GM19035 (cell line): ENCODE results near the gene SLC2A5.
"Not testable (repeated sequence)": the region's sequence is repeated elsewhere in the genome, so short reads cannot be mapped to it uniquely, and the experiment has no call there.

Experiments
- ATAC-seq: cut with Tn5 transposase; IDR thresholded peaks from one replicate; pipeline ENCODE4 v1.9.1; 2021; ENCODE audit not compliant: unreplicated experiment

SLC2A5 gene

DNA sequence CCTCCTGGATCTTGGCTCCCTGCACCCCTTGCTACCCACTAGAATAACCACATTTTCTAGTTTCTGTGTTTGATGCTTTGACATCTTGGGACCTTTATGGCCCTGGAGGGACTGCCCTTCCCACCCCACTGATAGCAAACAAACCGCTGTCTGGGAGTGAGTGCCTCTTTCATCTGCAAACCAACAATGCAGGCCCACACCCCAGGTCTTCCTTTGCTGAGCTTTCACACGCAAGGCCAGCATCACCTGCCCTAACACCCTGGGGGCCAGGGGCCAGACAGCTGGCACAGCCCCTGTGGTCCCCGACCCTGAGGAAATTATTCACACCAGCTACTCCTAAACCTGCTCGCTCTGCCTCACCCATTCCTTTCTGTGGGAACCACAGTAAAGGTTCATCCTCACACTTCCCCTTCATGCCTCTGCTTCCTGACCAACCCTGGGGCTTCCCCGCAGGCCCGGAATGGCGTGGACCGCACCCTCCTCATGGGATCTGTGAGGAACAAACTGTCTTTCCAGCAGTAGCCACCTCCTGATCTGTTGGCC is 58.6 kb downstream of the SLC2A5 start:
- no peak for ATAC-seq

DNA sequence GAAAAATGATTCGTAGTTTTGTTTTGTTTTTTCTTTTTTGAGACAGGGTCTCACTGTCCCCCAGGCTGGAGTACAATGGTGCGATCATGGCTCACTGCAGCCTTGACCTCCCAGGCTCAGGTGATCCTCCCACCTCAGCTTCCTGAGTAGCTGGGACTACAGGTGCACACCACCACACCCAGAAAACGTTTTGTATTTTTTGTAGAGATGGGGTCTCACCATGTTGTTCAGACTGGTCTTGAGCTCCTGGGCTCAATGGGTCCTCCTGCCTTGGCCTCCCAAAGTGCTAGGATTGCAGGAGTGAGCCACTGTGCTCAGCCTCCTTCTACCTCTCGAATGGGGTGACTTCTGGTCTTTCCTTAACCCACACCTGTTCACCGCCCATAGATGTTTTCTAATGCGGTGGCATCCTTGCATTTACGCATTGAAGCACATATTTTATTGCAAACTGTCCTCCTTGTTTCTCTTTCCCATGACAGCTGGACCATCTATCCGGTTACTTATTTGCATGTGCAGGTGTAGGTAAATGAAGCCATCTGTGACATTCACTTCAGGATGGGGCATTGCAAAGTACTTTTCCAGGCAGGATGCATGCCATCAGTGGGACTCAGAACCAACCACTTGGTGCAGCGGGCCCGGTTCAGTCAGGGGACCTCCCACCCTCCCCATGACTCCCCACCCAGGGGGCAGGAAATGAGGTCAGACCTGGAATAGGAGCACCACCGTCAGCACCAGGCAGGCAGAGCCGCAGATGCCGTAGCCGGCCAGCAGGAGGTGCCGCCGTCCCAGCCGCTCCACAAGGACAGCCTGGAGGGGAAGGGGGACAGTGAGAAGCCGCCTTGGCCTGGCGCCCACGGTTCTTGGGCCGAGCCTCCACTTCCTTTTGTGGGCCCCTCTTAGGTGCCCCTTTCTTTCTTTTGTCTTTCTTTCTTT is 59.7 kb downstream of the SLC2A5 start:
- ATAC-seq, result no peak

DNA sequence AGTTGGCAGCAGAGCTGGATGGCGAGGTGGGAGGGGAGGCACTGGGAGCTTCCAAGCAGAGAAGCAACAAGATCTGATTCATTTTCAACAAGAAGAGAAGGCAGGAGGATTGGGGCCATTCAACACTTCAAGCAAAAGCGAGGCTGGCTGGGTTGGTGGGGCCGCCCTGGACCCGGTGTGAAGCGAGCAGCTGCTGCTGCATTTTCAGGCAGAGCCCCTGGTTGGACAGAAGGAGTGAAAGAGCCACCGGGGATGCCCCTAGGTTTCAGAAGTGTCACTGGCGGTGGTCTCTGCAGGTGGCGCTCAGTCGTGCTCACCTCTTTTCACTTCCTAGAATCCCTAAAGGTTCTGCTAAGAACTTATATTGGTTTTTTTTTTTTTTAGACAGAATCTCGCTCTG is 61.2 kb downstream of the SLC2A5 start:
- no peak for ATAC-seq

DNA sequence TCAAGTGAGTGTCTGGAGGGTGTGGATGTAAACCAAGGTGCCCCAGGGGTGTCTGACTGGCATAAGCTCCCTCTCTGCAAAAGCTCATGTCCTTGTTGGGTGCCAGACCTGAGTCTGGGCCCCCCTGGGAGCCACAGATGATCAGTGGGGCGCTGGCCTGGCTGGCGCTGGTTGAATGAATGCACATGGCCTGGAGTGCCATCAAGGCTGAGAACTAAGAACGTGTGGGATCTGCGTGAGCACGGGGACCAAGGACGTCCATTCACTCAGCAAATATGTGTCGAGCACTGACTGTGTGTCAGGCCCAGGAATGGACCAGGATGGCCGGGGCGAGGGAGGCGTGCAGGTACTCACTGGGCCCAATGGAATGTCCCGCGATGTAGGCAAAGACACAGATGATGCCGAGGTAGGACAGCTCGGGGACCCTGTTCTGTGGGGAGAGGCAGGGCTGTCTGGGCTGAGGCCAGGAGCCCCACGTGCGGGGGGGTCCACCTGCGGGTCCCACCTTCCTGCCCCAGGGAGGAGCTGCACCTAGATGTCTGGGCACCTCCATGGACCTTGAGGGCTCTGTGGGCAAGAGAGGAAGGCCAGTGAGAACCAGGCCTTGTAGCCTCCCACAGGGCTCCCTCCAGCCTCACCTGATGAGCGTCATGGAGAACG is 62.3 kb downstream of the SLC2A5 start:
- ATAC-seq, result no peak

DNA sequence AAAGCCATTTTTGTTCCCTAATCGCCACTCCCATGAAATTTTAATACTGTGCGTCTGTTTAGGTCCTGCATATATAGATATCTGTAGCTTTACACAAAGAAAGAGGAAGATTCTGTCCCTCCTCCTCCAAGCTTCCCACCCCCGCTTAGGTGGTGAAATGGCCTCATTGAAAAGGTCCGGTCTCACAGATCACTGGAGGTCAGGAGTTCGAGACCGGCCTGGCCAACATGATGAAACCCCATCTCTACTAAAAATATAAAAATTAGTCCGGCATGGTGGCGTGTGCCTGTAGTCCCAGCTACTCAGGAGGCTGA is 64.1 kb downstream of the SLC2A5 start:
- ATAC-seq, result no peak

DNA sequence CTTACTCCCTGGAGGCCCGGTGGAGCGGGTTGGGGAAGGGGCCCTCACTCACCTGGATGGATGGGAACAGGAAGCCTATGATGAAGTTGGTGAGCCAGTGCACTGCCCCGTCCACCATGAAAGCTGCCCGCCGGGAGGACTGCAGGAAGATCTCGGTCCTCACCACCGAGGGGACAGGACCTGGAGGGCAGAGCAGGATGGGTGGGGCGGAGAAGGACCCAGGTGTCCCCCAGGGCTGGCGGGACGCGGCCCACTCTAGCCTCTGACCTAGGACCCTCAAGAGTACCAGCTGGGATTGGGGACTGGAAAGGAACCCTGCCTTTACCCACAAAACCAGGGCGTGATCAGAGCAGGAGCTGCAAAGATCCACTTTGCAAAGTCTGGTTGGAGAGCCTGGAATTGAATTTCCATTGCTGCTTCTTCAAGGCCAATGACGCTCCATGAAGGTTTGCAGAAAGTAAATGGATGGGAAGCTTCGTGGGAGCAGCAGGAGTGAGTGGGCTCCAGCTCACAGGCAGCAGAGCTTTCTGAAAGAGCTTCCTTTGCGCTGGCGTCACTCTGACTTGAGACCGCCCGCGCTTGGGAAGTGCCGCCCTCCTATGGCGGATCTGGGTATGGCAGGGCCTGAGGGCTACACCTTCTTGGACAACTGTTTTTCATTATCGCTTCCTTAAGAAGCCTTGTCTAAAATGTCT is 64.6 kb downstream of the SLC2A5 start:
- peak; percentile 68 for ATAC-seq

DNA sequence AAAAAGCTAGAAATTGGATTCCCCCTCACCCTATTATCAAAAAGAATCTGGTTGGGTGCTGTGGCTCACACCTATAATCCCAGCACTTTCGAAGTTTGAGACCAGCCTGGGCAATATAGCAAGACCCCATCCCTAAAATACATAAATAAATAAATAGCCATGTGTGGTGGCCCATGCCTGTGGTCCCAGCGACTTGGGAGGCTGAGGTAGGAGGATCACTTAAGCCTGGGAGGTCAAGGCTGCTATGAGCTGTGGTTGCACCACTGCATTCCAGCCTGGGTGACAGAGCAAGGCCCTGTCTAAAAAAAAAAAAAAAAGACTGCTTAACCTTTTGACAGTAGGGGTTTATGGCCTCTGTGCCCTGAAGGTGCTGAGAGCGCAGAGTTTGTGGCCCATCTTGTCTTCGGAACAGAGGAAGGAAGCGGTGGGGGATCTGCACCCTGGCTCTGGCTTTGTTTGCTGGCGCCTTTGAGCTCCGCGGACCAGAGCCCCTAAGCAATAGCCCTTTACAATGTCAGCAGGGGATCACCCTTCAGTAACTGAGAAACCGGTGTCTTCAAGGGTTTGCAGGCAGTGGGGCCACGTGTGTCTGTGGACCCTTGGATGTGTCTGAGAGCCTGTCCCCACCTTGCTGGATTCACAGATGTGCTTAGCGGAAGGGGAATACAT is 65.3 kb downstream of the SLC2A5 start:
- no peak for ATAC-seq

DNA sequence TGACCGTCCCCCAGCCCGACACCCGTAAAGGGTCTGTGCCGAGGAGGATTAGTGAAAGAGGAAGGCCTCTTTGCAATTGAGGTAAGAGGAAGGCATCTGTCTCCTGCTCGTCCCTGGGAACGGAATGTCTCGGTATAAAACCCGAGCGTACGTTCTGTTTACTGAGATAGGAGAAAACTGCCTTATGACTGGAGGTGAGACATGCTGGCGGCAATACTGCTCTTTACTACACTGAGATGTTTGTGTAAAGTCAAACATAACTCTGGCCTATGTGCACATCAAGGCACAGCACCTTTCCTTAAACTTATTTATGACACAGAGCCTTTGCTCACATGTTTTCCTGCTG is 67.2 kb downstream of the SLC2A5 start:
- ATAC-seq, result not testable (repeated sequence)

DNA sequence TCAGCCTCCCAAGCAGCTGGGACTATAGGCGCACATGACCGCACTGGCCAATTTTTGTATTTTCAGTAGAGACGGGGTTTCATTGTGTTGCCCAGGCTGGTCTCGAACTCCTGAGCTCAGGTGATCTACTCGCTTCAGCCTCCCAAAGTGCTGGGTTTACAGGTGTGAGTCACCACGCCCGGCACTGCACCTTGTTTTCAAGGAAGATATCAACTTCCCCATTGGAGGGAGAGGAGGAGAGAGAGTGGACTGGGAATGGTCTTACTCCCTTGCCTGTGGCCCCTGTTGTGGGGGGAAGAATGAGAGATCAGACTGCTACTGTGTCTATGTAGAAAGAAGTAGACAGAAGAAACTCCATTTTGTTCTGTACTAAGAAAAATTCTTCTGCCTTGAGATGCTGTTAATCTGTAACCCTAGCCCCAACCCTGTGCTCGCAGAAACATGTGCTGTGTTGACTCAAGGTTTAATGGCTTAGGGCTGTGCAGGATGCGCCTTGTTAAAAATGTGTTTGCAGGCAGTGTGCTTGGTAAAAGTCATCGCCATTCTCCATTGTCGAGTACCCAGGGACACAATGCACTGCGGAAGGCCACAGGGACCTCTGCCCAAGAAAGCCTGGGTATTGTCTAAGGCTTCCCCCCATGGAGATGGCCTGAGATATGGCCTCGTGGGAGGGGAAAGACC is 67.8 kb downstream of the SLC2A5 start:
- ATAC-seq, result not testable (repeated sequence)

DNA sequence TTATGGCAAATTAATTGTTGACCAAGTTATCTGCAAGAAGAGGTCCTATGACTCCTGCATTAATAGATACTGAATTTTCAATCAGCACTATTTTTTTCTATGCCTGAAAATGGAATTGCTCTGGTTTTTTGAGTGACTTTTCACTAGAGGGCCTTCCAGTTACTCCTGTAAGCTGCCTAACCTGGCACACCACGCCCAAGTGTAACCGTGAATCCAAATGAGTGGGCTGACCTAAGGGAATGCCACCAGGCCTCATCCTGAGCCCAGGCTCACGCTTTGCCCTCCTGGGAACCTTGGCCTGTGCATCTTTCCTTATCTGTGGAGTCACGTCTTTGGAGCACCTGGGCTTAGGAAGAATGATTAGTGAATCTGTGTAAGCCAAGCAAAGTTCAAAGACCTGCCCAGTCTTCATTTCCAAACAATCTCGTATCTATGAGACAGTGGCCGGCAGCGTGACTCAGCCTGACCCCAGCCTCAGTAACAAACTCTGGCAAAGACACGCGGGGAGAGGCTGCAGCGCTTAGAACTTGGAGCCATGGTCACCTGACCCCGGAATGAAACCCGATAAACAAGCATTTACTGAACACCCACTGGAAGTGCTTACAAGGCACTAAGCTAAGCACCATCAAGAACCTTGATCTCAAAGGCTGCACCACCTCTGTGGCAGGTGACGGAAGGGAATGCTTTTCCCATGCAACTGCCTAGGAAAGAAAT is 75.3 kb downstream of the SLC2A5 start:
- not testable (repeated sequence) for ATAC-seq

DNA sequence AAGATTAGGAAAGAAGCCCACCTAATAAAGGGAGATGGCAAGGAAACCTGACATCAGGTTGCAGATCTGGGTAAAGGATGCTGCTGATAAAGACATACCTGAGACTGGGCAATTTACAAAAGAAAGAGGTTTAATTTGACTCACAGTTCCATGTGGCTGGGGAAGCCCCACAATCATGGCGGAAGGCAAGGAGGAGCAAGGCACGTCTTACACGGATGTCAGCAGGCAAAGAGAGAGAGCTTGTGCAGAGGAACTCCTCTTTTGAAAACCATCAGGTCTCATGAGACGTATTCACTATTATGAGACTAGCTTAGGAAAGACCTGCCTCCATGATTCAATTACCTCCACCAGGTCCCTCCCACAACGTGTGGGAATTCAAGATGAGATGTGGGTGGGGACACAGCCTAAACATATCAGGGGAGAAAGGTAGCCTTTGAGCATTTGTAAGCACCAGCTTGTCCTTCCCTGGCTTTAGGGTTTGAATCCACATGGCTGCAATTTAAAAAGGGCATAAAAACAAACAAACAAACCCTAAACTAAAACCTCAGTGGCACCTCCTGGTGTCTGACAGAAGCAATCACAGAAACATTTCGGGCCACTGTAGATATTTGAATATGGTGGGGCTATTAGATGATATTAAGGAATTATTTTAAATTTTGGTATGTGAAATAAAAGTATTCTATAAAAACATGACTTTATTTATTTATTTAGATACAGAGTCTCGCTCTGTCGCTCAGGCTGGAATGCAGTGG is 76.3 kb downstream of the SLC2A5 start:
- no peak for ATAC-seq

DNA sequence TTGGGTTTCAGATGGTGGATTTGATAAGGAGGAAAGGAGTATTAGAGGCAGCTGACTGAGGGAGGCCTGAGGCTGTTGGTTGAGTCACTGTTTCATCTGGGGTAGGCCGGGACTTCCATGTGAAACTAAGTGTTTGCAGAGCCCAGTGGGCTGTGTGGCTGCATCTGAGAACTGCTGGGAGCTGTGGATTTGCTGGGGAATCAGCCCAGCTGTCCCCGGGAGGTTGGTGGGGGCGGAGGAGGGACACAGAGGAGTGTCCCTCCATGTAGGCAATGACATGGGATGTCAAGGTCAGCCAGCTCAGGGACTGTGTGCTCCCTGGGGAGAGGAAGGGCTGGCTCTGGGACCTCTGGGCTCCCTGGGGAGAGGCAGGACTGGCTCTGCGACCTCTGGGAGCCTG is 79.6 kb downstream of the SLC2A5 start:
- ATAC-seq, result no peak

DNA sequence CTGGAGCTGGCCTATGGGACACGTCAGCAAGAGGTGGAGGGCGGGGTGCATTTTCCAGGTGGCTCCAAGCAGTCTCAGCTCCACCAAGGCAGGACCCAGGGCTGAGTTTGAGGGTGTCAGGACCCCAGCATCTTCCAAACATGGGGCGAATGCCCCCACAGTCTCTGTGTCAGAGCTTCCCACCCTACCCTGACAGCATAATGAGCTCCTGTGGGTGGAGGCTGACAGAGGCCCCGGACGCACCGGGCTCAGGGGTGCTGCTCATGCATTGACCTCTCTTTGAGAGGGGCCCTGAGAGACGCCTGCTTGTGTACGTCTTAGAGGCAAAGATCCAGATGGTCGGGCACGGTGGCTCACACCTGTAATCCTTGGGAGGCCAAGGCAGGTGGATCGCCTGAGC is 80.4 kb downstream of the SLC2A5 start:
- ATAC-seq, result no peak

DNA sequence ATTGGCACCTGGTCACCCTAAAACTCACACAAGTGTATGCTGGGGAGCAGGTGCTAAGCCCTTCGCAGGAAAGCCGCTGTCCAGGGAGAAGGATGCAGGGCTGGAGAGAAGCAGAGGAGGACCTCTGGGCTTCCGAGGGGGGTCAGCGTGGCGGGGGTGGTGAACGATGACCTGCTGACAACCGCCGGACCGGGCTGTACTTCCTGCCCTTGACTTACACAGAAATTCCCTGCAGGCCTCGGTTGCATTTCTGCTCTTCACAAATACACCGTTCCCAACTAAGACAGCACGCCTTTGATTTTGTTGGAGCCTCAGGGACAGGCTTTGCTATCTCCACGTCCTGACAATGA is 80.8 kb downstream of the SLC2A5 start:
- ATAC-seq, result no peak

DNA sequence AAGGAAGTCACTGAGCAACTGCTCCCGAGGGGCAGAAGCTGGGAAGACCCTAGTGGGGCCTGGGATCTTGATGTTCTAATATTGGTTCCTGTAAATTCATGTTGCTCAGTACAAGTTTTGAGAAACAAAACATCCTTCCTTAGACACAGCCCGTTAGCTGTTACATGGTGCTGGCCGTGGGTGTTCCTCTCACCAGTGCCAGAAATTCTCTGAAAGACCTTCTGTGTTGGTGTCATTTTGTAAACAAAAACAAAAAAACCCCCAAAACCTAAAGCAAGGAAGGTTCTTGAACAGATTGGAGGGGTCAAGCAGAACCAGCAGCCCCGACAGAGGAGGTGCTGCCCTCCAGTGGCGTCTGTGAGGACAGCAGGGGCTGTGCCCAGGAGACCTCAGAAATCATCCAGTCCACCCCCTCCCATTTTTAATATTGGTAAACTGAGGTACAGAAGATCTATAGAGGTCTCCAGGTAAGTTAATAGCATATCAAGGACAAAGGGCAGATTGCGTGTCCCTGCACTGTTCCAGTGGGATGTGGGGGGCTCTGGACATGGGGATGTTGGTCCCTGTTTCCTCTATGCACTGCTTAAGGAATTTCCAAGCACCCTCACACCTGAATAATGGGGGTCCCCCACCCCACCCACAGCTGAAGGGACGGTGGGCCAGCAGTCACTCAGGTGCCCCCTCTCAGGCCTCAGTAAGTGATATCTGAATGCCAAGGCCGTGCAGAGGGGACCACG is 81.4 kb downstream of the SLC2A5 start:
- ATAC-seq, result no peak

DNA sequence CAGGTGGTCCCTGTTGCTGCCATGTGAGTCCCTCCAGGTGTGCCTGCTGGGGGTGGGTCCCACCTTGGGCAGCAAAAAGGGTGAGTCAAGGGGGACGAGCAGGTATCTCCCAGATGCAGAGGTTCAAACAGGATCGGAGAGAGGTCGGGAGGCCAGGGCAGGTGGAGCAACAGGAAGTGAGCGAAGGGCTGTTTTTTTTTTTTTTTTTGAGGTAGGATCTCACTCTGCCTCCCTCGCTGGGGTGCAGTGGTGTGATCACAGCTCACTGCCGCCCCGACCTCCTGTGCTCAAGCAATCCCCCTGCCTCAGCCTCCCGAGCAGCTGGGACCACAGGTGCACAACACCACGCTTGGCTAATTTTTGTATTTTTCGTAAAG is 82.6 kb downstream of the SLC2A5 start:
- ATAC-seq, result no peak

DNA sequence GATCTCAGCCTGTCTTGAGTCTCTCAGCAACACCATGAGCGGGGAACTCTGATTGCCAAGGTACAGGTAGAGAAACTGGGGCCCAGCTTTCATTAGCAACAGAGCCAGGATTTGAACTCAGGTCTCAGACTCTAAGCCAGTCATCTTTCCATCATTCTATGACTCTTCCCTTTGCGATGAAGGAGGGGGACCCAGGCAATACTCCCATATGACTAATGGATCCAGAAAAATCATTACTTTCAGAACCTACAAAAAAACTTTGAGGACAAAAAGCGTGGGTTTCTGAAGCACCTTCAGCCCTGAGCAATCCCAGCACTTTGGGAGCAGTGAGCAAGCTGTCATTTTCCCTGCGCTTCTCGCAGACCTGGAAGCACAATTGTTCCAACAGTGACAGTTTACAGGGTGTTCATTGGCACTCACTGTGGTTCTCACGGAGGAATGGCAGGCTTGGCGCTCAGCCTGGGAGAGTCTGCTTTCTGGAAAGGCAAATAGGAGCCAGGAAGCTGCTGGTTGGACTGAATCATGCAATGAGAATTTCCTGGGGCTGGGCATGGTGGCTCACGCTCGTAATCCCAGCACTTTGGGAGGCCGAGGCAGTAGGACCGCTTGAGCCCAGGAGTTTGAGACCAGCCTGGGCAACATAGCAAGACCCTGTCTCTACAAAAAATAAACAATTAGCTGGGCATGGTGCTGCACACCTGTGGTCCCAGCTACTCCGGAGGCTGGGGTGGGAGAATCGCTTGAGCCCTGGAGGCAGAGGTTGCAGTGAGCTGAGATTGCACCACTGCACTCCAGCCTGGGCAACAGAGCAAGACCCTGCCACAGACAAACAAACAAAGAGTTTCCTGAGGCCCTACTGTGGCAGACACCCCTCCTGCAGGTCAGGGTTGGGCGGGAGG is 83.3 kb downstream of the SLC2A5 start:
- no peak for ATAC-seq
